SHP77 treated with DMSO at 0.1 percent for 48 hours (cell line): ENCODE results near the gene CMPK1.

Experiments used
- DNase-seq: peaks from one replicate; lab custom pipeline; 2025; lab: John Stamatoyannopoulos, UW

Gene CMPK1

DNA sequence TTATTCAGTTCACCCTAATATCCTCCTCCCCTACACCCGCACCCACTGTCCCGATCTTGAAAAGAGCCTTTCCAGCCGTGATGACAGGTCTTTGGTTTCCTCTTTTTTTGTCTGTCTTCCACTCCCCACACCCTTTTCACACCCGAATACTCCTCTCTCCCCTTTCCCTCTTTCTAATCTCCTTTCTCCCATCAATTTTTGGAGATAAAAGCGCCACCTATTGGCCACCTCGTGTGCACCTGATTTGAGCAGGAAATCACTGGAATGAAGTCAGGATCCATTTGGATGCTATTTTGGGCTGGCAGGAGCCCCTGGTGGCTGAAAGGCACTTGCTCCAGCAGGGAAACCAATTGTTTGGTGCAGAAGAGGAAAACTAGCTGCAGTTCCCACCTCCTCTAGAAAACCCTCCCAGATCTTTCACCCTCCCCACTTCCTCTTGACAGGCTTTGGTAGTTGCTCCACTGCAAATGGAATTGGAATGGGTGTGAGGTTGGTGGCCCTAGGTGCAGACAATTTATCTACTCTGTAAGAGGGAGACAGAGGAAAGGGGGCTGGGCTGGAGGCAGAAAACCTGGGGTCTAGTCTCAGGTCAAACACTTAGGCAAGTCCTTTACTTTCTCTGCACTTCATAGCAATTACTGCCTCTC lies 90.9 kb downstream of the CMPK1 start:
- peak; percentile 35 for DNase-seq
